Hippocampal formation (tissue), 2 donors: ENCODE results near the gene TTC23.

ENCODE experiments used
- DNase-seq, 2 donors: peaks; one replicate each; lab custom pipeline; 2025; lab: John Stamatoyannopoulos, UW

Gene TTC23

DNA sequence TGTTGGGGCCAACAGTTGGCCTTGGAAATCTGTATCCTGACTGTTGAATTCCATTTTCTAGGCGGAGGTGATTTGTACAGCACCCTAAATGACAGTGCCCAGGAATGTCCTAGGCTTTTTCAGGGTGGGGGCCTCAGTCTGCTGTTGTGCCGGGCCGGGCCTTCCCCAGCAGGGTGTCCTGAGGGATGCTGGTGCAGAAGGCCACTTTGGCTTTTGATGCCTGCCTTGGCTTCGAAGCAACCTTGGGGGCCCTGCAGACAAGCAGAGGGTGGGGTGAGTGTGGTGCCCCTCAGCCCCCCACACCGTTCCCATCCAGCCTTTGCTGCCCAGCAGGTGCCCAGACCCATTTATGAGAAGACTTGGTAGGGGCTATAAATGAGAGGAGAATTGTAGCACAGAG lies 111.5 kb downstream of the TTC23 start:
- no peak for DNase-seq

DNA sequence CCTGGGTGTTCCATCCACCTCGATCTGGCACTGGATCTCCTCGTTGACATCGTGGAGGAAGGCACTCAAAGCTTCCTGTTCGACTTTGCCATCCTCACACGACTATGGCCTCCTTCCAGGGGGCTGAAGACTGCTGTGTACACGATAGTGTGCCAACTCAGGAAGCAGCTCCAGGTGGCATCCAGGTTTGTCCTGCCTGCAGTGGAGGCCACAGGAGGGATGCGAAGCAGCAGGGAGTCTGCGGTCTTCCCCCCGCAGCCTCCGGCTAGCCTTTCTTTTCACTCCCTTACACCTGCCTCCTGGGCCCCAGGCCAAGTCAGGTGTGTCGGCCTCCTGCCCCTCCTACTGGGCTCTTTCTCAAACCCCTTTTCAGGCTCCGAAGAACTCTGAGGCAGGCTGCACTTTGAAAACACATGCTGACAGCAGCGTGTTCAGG lies 112.3 kb downstream of the TTC23 start:
- DNase-seq = no peak

DNA sequence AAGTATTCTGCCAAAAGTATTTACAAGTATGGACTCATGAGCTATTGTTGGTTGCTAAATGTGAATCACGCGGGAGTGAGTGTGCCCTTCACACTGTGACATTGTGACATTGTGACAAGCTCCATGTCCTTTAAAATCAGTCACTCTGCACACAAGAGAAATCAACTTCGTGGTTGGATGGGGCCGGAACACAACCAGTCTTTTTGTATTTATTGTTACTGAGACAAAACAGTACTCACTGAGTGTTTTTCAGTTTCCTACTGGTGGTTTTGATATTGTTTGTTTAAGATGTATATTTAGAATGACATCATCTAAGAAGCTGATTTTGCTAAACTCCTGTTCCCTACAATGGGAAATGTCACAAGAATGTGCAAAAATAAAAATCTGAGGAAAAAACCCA lies 114.2 kb downstream of the TTC23 start:
- no peak for DNase-seq

DNA sequence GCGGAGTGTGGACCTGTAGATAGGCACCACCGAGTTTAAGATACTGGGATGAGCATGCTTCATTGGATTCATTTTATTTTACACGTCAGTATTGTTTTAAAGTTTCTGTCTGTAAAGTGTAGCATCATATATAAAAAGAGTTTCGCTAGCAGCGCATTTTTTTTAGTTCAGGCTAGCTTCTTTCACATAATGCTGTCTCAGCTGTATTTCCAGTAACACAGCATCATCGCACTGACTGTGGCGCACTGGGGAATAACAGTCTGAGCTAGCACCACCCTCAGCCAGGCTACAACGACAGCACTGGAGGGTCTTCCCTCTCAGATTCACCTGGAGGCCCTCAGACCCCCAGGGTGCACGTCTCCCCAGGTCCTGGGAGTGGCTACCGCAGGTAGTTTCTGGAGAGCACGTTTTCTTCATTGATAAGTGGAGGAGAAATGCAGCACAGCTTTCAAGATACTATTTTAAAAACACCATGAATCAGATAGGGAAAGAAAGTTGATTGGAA lies 115.0 kb downstream of the TTC23 start:
- no peak for DNase-seq

DNA sequence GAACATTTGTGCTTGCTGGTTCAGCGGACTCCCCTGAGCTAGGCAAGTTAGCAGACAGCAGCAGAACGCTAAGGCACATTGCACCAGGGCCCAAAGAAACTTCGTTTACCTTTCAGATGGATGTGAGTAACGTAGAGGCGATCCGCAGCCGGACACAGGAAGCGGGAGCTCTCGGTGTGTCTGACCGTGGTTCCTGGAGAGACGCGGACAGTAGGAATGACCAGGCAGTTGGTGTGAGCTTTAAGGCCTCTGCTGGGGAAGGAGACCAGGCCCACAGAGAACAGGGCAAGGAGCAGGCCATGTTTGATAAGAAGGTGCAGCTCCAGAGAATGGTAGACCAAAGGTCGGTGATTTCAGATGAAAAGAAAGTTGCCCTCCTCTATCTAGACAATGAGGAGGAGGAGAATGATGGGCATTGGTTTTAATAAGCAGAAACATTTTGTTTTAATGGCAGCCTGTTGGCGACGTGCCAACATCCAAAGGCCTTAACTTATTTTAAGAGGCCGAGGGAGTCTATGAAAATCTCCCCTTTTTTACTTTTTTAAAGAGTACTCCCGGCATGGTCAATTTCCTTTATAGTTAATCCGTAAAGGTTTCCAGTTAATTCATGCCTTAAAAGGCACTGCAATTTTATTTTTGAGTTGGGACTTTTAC lies 116.6 kb downstream of the TTC23 start:
- no peak for DNase-seq

DNA sequence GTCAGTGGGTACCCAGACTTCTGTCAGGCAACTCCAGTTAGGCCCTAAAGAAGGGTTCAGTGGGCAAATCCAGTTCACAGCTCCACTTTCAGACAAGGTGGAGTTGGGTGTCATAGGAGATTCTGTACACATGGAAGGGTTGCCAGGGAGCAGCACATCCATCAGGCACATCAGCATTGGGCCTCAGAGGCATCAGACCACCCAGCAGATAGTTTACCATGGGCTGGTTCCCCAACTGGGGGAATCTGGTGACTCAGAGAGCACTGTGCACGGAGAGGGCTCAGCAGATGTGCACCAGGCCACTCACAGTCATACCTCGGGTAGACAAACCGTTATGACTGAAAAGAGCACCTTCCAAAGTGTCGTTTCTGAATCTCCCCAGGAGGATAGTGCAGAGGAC lies 117.3 kb downstream of the TTC23 start:
- no peak for DNase-seq

DNA sequence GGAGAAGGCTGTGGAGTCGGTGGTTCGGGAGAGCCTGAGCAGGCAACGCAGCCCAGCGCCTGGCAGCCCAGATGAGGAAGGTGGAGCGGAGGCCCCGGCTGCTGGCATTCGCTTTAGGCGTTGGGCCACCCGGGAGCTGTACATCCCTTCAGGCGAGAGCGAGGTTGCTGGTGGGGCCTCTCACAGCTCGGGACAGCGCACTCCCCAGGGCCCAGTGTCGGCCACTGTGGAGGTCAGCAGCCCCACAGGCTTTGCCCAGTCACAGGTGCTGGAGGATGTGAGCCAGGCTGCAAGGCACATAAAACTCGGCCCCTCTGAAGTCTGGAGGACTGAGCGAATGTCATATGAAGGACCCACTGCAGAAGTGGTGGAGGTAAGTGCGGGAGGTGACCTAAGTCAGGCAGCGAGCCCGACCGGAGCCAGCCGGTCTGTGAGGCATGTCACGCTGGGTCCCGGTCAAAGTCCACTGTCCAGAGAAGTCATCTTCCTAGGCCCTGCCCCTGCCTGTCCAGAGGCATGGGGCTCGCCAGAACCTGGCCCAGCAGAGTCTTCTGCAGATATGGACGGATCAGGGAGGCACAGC lies 117.8 kb downstream of the TTC23 start:
- DNase-seq = no peak

DNA sequence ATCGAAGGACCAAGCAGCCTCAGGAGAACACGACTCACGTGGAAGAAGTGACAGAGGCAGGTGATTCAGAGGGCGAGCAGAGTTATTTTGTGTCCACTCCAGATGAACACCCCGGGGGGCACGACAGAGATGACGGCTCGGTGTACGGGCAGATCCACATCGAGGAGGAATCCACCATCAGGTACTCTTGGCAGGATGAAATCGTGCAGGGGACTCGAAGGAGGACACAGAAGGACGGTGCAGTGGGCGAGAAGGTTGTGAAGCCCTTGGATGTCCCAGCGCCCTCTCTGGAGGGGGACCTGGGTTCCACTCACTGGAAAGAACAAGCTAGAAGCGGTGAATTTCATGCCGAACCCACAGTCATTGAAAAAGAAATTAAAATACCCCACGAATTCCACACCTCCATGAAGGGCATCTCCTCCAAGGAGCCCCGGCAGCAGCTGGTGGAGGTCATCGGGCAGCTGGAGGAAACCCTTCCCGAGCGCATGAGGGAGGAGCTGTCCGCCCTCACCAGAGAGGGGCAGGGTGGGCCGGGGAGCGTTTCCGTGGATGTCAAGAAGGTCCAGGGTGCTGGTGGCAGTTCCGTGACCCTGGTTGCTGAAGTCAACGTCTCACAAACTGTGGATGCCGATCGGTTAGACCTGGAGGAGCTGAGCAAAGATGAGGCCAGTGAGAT lies 118.5 kb downstream of the TTC23 start:
- DNase-seq = no peak

DNA sequence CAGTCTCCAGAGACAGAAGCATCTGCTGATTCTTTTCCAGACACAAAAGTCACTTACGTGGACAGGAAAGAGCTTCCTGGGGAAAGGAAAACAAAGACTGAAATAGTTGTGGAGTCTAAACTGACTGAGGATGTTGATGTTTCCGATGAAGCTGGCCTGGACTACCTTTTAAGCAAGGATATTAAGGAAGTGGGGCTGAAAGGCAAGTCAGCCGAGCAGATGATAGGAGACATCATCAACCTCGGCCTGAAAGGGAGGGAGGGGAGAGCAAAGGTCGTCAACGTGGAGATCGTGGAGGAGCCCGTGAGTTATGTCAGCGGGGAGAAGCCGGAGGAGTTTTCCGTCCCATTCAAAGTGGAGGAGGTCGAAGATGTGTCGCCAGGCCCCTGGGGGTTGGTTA lies 119.1 kb downstream of the TTC23 start:
- no peak for DNase-seq

DNA sequence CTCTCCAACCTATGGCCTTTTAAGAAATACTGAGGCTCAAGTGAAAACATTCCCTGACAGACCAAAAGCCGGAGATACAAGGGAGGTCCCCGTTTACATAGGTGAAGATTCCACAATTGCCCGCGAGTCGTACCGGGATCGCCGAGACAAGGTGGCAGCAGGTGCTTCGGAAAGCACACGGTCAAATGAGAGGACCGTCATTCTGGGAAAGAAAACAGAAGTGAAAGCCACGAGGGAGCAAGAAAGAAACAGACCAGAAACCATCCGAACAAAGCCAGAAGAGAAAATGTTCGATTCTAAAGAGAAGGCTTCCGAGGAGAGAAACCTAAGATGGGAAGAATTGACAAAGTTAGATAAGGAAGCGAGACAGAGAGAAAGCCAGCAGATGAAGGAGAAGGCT lies 119.7 kb downstream of the TTC23 start:
- DNase-seq = no peak

DNA sequence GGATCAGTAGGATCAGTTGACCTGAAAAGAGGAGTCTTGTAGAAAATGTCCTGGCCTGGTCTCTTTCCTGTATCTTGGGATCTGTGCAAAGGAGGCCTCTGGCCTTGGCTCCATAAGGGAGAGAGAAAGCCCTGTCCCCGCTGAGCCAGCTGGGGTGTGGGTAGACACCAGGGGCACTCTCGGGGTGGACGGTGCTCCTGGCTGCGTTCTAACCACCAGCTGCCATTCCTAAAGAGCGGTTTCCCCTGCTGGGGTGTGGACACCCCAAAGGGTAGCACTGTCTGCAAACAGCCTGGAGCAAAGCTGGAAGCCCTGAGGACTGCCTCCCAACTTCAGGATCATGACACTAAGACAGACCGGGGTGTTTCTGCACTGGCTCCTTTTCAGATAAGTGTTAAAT lies 121.0 kb downstream of the TTC23 start:
- no peak for DNase-seq

DNA sequence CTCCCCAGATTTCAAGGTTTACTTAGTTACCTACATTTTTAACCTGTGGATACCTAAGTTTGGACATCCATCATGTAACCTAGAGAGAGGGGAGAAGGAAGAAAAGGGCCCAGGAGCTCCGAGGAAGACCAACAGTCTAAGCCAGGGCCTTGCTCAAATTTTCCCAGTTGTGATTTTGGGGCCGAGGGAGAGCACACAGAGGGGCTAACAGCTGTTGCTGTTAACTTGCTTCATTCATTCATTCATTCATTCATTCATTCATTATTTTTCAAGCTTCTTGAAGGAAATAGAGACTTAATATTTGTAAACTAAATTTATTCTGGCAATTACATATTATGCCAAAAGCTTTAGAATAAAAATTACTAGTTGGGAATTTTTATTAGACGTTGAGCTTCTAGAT lies 121.6 kb downstream of the TTC23 start:
- no peak for DNase-seq

DNA sequence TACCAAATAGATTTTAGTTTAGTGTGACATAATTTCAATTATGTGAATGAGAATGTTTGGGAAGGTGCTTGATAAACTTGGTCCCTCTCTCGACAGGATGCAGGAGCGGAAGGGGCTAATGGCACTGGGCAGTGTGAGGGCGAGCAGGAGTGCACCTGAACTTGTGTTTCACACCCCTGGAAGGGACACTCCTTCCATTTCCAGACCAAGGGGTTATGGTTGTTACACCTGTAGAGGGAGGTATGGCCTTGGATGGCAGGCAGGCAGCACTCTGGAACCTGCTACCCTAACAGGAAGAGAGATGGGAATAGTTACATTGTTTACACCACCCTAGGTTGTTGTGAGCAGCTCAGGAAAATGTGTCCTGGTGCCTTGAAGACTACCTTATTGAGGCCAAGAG lies 122.5 kb downstream of the TTC23 start:
- no peak for DNase-seq

DNA sequence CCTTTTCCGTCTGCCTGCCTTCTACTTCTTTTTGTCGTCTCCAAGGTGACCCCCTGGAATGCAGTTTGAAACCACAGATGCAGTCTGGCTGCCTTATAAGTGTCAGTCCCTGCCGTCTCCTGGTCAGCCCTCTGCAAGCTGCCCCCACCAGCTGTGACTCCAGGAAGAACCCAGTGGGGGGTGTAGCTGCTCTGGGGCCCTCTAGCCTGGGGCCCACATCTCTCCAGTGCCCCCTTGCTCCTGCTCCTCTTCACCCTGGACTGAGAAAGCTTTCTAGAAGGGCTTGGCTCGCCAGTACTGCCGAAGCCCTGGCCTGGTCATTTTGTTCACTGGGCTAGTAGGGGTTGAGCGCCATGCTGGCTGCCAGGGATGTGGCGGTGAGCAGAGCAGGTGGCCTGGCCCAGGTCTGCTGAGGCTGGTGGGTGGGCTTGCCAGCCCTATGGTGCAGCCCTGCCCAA lies 123.2 kb downstream of the TTC23 start:
- no peak for DNase-seq

DNA sequence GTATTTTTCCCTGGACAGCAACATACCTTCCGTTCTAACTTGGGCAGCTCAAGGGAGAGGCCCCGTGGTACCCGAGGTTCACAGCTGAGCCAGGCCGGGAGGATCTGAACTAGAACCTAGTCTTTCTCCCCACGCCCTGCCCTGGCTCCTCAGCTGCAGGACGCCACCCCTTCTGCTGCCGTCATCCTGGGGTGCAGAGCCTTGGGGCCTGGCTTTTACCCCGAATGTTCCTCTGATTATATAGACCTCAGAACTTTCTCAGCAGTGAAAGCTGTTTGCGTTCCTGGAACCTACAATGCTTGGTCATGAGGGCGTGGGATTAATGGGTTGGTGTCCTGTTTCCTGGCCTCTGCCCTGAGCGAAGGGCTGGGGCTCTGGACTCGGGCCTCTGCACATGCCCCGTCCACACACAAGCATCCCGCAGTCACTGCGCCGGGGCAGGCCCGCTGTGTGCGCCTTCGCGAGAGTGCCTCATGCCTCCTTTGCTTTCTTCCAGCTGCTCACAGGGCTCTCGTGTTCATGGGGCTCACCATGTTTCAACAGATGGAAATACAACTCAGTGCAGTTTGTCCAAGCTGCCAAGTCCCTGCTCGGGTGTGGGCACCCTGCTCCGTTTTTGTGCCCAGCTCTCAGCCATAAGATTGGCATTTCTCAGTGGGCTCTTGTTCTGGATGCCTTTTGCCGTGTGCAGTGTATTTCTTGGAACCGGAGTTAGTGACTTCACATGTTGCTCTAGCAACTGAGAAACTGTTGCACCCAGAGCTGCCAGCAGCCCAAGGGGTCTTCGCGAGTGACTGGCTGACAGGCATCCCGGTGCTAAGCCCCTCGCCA lies 124.1 kb downstream of the TTC23 start:
- no peak for DNase-seq

DNA sequence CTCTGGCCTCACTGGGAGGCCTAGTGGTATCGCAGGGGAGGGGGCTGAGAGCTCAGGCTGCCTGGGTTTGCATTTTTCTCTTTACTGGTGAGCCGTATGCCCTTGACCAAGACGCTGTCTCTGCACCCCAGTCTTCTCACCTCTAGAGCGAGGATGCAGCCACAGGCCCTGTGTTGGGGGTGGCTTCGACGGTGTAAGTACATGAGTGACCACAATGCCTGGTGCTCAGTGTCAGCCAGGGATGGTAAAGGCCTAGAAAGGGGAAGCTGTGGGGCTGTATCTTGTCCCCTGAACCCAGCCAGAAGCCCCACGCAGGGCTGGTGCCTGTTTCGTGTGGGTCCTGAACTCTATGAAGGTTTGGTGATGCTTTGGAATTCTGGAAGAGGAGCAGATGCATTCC lies 124.7 kb downstream of the TTC23 start:
- no peak for DNase-seq

DNA sequence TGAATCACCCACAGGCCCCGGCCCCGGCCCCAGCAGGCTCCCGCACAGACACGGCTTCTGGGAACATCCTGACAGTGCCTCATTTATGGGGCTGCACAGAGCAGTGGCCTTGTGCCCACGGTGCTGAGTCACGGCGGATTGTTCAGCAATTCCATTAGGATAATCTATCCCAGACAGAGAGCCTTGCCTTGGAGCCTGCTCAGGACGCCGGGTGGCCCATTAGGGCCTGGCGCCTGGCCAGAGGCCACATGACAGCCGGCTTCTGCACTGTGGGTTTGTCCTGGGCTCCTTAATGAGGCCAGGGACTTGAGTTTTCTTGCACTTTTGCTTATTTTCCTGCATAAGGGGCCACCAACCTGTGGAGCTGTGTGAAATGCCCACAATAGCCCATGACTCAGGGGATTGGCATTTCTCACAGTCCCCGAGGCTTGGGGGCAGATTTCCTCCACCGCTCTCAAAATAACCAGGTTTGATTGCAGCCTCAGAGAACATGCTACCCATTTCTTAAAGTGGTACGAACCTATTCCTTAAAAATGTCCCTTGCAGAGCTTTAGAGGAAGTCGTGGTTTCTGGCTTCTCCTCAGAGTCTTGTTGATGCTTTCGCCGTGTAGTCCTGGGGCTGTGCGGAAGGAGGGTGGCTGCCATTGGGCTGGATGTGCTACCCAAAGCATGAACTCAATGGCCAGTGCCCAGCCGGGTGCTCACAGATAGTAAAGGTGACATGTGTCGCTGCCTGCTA lies 125.5 kb downstream of the TTC23 start:
- DNase-seq = peak; percentile 79 to 81

DNA sequence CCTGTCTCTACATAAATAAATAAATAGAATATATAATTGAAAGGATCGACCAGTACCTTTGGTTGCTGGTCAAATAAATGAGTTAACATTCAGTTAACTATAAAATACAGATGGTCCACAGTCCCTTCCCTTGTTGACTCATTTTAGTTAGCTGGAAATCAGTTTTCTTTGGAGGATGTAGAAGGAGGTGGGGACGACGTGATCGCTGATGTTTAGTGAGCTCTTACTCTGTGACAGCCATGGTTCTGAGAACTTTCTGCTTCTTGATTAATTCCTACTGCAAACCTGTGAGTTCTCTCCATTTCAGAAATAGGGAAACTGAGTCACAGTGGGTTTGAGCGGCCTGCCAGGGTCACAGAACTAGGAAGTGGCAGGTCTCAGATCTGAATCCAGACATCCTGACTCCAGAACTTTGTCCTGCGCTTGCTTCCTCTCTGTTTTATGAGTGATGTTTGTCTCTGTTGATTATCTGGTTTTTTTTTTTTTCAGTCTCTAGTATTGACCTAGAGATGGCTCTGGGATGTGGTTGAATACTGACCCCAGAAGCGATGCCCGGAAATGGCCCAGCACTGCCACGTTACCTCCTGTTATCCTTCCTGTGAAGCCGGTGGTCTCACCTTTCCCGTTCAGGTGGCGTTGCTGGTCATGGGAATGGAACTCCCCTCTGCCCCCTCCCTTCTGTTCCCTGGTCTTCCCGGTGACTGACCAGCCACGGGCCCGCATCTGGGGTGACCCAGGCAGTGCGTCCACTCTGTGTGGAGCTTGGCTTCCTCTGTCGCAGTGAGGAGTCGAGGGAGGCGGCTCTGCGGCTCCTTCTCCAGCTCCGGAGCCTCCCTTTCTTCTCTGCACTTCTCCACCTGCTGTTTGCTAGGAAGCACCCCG lies 126.3 kb downstream of the TTC23 start:
- no peak for DNase-seq

DNA sequence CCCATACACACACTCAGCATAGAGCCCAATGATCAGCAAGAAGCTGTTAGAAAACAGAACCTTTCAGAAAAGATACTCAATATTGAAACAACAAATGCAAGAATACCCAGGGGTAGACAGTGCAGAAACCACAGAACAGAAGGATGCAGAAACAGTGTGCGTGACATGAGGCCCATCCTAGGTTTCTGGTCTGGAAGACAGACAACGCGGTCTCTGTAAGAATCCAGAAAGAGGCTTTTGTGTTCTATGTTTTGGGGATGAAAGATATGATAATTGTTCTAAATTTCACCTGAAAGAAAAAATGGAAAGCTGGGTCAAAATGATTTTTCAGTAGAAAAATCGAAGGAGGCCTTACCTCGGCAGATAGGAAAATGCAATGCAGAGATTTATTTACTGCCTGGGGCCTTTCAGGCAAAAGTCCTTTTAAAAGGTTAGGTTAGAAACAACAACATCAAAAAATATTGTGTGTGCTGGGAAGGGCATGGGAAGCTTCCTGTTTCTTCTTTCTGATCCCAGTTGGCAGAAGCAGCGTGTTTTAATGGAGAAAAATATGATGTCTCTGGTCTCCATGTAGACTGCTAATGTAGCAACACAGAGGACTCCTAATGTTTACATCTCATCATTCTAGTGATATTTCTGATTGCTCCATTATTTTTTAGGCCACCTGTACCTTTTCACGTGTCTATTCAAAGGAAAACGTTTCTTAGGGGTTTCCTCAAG lies 127.5 kb downstream of the TTC23 start:
- no peak for DNase-seq

DNA sequence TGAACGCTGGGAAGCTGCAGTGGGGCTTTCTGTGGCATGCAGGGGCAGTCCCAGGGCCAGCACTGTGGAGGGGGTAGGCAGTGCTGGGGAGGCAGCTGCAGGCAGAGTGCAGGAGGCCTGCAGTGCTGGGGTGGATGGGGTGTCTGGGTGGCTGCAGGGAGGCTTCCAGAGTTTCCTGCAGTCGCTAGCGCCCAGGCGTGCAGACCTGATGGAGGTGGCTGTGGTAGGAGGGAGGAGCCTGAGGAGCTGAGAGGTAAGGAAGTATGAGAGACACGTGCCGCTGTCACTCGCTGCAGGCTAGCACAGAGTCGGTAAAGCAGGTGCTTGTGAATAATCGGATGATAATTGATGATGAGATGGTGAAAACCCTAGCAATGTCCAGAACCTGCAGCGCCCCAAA lies 128.2 kb downstream of the TTC23 start:
- DNase-seq = no peak
